Lower leg skin (tissue), 3 donors: Measurements from ENCODE around the gene CMC4.

ENCODE experiments used
- POLR2A ChIP-seq, 2 donors: fragments of 450-650 bp; IDR thresholded peaks; one replicate each; pipeline ENCODE4 v1.6.1; 2016 to 2017; ENCODE audit warnings: antibody characterized with exemption in 2 of 2, mild to moderate bottlenecking in 1 of 2, moderate library complexity in 1 of 2
- TF ChIP-seq, protein P1 (sequence below), 3 donors: fragments of 450-650 bp; IDR thresholded peaks; one replicate each; pipeline ENCODE4 v1.5.1; 2016; ENCODE audit warnings: antibody characterized with exemption in 3 of 3, mild to moderate bottlenecking in 3 of 3, moderate library complexity in 2 of 3

DNA sequence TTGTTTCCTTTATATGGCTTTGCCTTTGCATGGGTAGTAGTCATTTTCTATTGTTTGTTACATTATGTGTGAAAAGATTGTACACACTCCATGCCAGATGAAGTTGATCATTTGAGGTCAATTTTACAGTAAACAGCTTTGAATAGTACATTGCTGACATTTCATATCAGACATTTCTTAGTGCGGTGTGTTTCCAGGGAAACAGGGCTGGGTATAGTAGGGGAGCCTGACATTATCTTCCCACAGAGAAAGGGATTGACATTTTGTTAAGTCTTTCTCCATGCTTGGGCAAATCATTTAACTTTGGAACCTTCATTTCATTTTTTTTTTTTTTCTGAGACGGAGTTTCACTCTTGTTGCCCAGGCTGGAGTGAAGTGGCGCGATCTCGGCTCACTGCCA is 39.3 kb downstream of the CMC4 start:
- TF ChIP-seq, protein P1, sequence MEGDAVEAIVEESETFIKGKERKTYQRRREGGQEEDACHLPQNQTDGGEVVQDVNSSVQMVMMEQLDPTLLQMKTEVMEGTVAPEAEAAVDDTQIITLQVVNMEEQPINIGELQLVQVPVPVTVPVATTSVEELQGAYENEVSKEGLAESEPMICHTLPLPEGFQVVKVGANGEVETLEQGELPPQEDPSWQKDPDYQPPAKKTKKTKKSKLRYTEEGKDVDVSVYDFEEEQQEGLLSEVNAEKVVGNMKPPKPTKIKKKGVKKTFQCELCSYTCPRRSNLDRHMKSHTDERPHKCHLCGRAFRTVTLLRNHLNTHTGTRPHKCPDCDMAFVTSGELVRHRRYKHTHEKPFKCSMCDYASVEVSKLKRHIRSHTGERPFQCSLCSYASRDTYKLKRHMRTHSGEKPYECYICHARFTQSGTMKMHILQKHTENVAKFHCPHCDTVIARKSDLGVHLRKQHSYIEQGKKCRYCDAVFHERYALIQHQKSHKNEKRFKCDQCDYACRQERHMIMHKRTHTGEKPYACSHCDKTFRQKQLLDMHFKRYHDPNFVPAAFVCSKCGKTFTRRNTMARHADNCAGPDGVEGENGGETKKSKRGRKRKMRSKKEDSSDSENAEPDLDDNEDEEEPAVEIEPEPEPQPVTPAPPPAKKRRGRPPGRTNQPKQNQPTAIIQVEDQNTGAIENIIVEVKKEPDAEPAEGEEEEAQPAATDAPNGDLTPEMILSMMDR (IDR thresholded peaks at IDR 0.05) = no peak
- TF ChIP-seq POLR2A (IDR thresholded peaks at IDR 0.05) = no peak
